OCI-LY3 (cell line): ENCODE measurements around the gene ACOT7.

Experiments
- H2AFZ ChIP-seq: fragments of 200-600, 300-600 bp; shearing (Covaris generic); 2 replicates; pipeline ENCODE4 v1.6.0; 2014; ENCODE audit warnings: antibody characterized with exemption, low read depth, low read length
- H3K27ac ChIP-seq: fragments of 200-600, 300-600 bp; sonication (generic); 2 replicates; pipeline ENCODE4 v1.5.1; 2014; ENCODE audit warnings: mild to moderate bottlenecking, low read length, moderate library complexity, mixed read lengths
- H3K27me3 ChIP-seq: fragments of 200-600, 300-600 bp; sonication (generic); 2 replicates; pipeline ENCODE4 v1.6.1; 2014; ENCODE audit warnings: low read depth, low read length, mixed read lengths
- H3K36me3 ChIP-seq: fragments of 200-600, 300-600 bp; sonication (generic); replicated peaks from 2 replicates; pipeline ENCODE3; 2014; ENCODE audit warnings: low read depth, low read length, mixed read lengths
- H3K4me1 ChIP-seq: fragments of 300-600, 200-600 bp; sonication (generic); 2 replicates; pipeline ENCODE4 v1.6.1; 2014; ENCODE audit warnings: low read length, mixed read lengths
- H3K4me2 ChIP-seq: fragments of 200-600, 300-600 bp; sonication (generic); 2 replicates; pipeline ENCODE4 v1.6.1; 2014; ENCODE audit warnings: low read length, mixed read lengths
- H3K4me3 ChIP-seq: fragments of 300-600, 200-600 bp; sonication (generic); 2 replicates; pipeline ENCODE4 v1.5.1; 2014; ENCODE audit warnings: antibody characterized with exemption, mild to moderate bottlenecking, low read length, moderate library complexity
- H3K79me2 ChIP-seq: fragments of 300-600, 200-600 bp; shearing (Covaris generic); 2 replicates; pipeline ENCODE4 v1.6.1; 2014; ENCODE audit warnings: mild to moderate bottlenecking, low read length, mixed read lengths
- H3K9ac ChIP-seq: fragments of 300-600, 200-600 bp; shearing (Covaris generic); 2 replicates; pipeline ENCODE4 v1.6.0; 2014; ENCODE audit warnings: mild to moderate bottlenecking, low read length, moderate library complexity
- H3K9me3 ChIP-seq: fragments of 200-600, 300-600 bp; shearing (Covaris generic); 2 replicates; pipeline ENCODE4 v1.6.1; 2014; ENCODE audit warnings: low read length, mixed read lengths; ENCODE audit not compliant: insufficient read depth
- H4K20me1 ChIP-seq: fragments of 200-600, 300-600 bp; sonication (generic); 2 replicates; pipeline ENCODE4 v1.6.1; 2016; ENCODE audit warnings: low read length, mixed read lengths; ENCODE audit not compliant: insufficient read depth
- CTCF ChIP-seq: fragments of 200-600, 300-600 bp; sonication (generic); IDR thresholded peaks from 2 replicates; pipeline ENCODE4 v1.5.1; 2014; ENCODE audit warnings: antibody characterized with exemption, low read length, low read depth
- EZH2phosphoT487 ChIP-seq: fragments of 200-600 bp; shearing (Covaris generic); IDR thresholded peaks from 2 replicates; pipeline ENCODE4 v1.6.1; 2018; ENCODE audit warnings: antibody characterized with exemption, mixed run types, low read depth

ACOT7 gene

GRCh38 chr1:6301526-6301925 is 92.0 kb downstream of the ACOT7 start:
- Histone ChIP-seq H3K27ac (no peak overlapping the region), H2AFZ (no peak overlapping the region), H4K20me1 (no peaks in the 10 kb centered on the region), H3K79me2 (no peaks in the 10 kb centered on the region), H3K4me1 (no peaks in the 10 kb centered on the region), H3K4me3 (no peak overlapping the region), H3K9me3 (no peaks in the 10 kb centered on the region), H3K4me2 (no peak overlapping the region), H3K36me3 (peaks cover 4% of the 10 kb centered on the region), H3K9ac (no peak overlapping the region), H3K27me3 (no peaks in the 10 kb centered on the region)
- TF ChIP-seq EZH2phosphoT487 (no peak), CTCF (no peak)

GRCh38 chr1:6300342-6301048 is 93.1 kb downstream of the ACOT7 start:
- H3K4me2 ChIP-seq: no peak overlapping the region
- H3K4me1 ChIP-seq: no peaks in the 10 kb centered on the region
- no peak overlapping the region for H3K4me3 ChIP-seq
- no peaks in the 10 kb centered on the region for H4K20me1 ChIP-seq
- no peaks in the 10 kb centered on the region for H3K9me3 ChIP-seq
- no peaks in the 10 kb centered on the region for H3K36me3 ChIP-seq
- no peaks in the 10 kb centered on the region for H3K79me2 ChIP-seq
- H2AFZ ChIP-seq: no peak overlapping the region
- no peak for TF ChIP-seq CTCF
- no peak for TF ChIP-seq EZH2phosphoT487
- no peaks in the 10 kb centered on the region for H3K27me3 ChIP-seq
- H3K9ac ChIP-seq: no peak overlapping the region
- H3K27ac ChIP-seq: no peak overlapping the region

- TF ChIP-seq EZH2phosphoT487: no peak
- TF ChIP-seq CTCF: no peak
- no peaks in the 10 kb centered on the region for H3K36me3 ChIP-seq
Observed at GRCh38 chr1:6299557-6300165, 93.9 kb downstream of the ACOT7 start.

GRCh38 chr1:6298940-6299465 is 94.6 kb downstream of the ACOT7 start:
- no peak overlapping the region for H3K27ac ChIP-seq
- no peaks in the 10 kb centered on the region for H3K36me3 ChIP-seq
- H3K4me1 ChIP-seq: no peaks in the 10 kb centered on the region
- H3K4me3 ChIP-seq: no peak overlapping the region
- H3K27me3 ChIP-seq: no peaks in the 10 kb centered on the region
- TF ChIP-seq CTCF: no peak
- no peak for TF ChIP-seq EZH2phosphoT487
- no peaks in the 10 kb centered on the region for H3K79me2 ChIP-seq
- H3K4me2 ChIP-seq: no peak overlapping the region
- H3K9me3 ChIP-seq: no peaks in the 10 kb centered on the region
- no peaks in the 10 kb centered on the region for H4K20me1 ChIP-seq
- H2AFZ ChIP-seq: no peak overlapping the region
- H3K9ac ChIP-seq: no peak overlapping the region

More at GRCh38 chr1:6299557-6300165, 93.9 kb downstream of the ACOT7 start:
- H4K20me1 ChIP-seq: no peaks in the 10 kb centered on the region
- no peaks in the 10 kb centered on the region for H3K27me3 ChIP-seq
- H3K4me1 ChIP-seq: no peaks in the 10 kb centered on the region
- no peak overlapping the region for H3K4me3 ChIP-seq
- H3K9ac ChIP-seq: no peak overlapping the region
- no peaks in the 10 kb centered on the region for H3K79me2 ChIP-seq
- no peak overlapping the region for H3K4me2 ChIP-seq
- H3K27ac ChIP-seq: no peak overlapping the region
- no peaks in the 10 kb centered on the region for H3K9me3 ChIP-seq
- H2AFZ ChIP-seq: no peak overlapping the region
